ENCODE measurements around the gene PCBP3. TPM values are rescaled to one million over a fixed set of nuclear protein-coding genes. Genes with fewer than 3 reads are reported as not detected.
"Not testable (repeated sequence)": the region's sequence is repeated elsewhere in the genome, so short reads cannot be mapped to it uniquely, and the experiment has no call there.

The PCBP3 gene
- total RNA-seq, 1 donor from 2014 or later: 1.5 TPM

DNA sequence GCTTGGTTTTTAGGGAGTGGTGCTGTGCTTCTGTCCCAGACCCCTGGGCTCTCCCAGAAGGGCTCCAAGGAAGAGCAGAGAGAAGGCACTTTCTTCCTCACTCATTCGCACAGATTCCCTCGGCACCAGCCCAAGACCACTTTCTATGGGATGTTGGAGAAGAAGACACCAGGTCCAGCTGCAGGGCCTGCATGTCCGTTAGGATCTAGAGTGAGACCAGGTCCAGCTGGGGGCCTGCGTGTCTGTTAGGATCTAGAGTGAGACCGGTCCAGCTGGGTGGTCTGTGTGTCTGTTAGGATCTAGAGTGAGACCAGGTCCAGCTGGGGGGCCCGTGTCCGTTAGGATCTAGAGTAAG, 30.9 kb upstream of the PCBP3 start:
- DNase-seq (ENCODE audit: extremely low read depth, low read depth, low spot score): not testable (repeated sequence)

DNA sequence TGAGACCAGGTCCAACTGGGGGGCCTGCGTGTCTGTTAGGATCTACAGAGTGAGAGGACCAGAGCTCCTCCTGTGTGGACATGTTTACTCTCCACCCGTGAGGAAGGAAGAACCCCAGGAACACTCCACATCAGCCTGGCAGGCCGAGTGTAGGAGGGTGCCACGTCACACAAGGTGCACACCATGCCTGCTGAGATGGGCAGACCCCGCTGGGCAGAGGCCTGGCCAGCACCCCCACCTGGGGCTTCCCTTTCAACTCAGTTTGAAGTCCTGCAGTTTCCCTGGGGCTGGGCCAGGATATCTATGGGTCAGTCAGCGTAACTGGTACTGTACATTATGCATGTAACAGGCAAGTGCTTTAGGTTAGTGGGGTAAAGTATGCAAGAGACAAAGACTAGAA, 30.1 kb upstream of the PCBP3 start:
- DNase-seq (ENCODE audit: extremely low read depth, low read depth, low spot score): no peak

DNA sequence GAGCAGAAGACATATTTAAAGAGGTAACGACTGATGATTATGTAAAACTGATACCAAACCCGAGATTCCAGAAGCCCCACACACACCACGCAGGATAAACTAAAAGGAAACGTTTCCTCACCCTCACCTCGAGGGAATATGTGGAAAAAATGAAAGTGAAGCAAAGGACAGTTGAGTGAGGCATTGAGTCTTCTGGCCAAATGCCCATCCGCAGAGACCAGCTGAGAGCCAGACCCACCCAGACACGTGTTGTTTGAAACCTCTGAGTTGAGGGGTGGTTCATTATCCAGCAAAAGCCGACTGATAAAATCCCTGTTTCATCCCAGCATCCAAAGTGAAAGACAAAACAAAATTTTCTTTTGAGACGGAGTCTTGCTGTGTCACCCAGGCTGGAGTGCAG, 29.6 kb upstream of the PCBP3 start:
- no peak for DNase-seq (ENCODE audit: extremely low read depth, low read depth, low spot score)

DNA sequence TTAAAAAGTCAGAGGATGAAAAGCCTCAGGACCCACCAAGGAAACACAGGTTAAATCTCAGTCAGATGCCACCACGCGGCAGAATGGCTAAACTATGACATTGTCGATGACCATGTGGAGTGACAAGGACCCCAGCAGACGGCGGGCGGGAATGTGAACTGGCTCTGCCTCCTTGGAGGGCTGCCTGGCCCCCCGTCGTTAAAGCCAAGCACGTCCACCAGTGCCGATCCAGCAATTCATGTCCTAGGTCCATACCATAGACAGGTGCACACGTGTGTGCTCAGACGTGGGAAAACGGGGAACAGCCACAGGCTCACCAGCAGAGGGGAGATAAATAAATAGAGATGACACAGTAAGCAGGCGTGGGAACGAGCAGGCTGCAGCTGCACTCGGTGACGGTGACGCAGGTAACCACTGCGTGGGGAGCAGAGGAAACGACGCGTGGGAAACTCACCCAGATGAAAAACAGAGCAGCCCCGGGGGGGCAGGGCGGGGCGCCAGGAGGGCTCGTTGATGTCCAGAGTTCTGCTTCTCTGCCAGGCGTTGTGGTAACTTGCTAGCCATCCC, 28.3 kb upstream of the PCBP3 start:
- DNase-seq (ENCODE audit: extremely low read depth, low read depth, low spot score): no peak

DNA sequence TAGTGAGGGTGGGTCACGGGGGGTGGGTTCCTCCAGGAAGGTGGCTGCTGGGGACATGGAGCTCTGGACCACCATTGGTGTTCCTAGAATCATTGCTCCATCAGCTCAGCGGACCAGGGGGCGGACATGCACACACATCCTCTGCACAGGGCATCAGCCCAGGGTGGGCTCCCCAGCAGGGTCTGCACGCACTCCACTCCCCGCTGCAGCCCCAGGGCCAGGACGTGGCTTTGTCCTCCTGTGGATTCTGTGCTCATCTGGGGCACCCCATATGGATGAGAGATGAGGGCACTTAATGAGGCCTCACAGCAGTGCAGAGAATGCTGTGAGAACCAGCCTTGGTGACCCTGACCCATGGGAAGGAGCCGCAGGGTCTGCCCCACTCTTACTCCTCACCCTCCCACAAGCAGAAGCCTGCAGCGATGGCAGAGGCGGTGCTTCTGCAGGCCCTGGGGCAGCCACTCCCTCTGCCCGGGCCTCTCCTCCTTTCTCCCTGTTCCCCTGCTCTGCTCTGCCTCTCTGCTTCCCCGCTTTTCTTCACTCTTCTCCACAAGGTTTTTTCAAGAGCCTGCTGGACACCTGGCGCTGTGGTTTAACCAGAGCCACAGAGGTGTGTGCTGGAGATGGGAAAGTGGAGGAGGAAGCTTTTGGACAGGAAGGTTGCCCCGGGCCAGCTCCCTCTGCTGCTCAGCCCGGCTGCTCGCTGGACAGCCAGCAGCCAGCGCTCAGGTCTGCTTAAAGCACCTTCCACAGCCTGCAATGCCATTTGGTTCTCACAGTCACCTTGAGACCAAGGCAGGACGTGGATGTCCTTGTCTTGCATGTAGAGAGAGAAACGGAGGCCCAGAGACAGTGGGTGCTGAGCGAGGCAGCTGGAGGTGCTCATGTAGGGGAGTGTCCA, 26.3 kb upstream of the PCBP3 start:
- no peak for DNase-seq (ENCODE audit: extremely low read depth, low read depth, low spot score)

DNA sequence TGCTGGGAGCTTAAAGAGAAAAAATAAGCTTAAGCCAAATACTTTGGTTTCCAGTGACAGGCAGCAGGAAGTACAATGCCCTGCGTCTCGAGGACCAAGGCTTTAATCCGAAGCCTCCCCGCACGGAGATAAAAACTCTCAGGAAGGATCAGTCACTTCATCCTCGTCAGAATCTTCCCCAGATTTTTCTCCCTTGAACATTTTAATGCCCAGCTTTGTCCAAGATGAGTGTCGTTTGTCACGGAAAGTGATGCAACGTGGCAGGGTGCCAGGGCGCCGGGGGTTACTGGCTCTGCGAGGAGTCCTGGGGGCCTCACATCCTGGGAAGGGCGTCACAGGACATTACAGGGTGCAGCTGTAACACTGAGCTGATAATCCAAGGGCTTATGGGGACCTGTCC, 25.2 kb upstream of the PCBP3 start:
- DNase-seq (ENCODE audit: extremely low read depth, low read depth, low spot score): no peak

DNA sequence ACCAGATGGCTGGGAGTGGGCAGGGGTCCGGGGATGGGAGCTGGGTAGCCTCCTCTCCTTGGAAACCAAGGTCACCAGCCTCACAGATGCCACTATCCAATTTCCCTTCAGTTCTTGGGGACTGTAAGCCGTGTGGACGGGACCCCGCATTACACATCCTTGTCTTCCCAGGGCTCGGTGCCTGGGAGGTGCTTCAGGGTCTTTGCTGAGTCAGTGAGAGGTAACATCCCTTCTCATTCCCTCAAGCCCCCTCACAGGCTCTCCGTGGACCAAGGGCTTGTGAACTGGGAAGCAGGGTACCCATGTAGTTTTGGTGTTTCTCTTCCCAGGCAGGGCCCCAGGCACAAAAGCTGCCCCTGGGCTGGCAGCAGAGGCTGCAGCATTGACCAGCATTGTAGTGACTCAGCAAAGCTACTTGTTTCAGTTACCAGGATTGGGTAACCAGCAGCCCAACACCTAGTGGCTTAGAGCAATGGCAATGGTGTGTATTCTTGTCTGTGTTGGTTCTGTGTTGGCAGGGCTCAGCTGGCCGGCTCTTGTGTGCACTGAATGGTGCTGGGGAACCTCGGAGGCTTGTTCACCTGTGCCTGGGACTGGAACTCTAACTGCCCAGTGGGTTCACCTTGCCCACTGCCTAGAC, 24.6 kb upstream of the PCBP3 start:
- DNase-seq (ENCODE audit: extremely low read depth, low read depth, low spot score): no peak

DNA sequence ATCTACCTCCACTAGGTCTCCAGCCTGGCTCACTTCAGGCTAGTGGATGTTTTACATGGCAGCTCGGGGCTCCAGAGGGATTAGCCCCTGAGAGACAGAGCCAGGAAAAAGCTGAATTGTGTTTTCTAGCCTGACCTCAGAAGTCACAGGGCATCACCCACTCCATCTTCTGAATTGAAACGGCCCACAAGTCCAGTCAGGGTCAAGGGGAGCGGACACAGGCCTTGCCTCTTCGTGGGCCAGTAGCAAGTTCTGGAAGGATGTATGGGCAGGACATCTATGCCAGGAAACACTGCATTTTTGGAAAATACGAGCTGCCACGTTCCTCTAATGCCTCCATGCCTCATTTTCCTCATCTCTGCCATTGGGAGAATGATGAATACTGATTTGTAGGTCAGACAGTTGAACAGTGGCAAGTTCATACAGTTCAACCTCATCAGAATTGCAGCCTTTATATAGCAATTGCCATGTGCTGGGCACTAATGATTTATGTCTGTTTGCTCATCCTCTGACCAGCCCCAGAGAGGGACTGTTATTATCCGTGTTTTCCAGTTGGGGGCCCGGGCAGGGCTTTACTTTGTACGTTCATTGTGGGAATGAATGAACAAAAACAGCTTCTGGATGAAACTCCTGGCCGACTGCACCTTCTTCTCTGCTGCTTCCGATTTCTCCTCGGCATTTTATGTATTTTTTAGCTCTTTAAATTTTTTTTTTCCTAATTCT, 23.2 kb upstream of the PCBP3 start:
- DNase-seq (ENCODE audit: extremely low read depth, low read depth, low spot score): no peak

DNA sequence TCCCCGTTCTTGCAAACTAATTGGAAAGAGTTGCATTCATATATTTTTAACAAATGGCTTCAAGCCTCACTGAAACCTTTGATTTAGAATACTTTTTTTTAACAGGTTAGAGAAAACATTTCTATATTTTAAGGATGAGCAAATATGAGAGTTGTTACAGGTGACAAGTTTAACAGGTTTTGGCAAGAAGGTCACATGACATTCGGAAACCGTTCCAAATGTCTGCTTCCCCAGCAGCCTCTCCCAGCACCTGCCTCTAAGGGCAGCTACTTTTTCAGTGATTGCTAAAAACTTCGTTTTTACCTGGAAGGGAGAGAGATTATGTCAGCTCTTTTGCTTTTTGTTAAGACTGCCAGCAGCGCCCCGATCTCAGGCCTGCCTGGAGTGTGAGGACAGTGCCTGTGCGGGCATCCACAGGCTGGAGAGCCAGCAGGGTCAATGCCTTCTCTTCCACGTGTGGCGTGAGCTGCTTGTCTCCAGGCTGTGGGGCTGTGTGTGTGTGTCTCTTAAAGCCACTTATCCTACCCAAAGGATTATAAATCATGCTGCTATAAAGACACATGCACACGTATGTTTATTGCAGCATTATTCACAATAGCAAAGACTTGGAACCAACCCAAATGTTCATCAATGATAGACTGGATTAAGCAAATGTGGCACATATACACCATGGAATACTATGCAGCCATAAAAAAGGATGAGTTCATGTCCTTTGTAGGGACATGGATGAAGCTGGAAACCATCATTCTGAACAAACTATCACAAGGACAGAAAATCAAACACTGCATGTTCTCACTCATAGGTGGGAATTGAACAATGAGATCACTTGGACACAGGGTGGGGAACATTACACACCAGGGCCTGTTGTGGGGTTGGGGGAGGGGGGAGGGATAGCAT, 21.8 kb upstream of the PCBP3 start:
- DNase-seq (ENCODE audit: extremely low read depth, low read depth, low spot score): not testable (repeated sequence)

DNA sequence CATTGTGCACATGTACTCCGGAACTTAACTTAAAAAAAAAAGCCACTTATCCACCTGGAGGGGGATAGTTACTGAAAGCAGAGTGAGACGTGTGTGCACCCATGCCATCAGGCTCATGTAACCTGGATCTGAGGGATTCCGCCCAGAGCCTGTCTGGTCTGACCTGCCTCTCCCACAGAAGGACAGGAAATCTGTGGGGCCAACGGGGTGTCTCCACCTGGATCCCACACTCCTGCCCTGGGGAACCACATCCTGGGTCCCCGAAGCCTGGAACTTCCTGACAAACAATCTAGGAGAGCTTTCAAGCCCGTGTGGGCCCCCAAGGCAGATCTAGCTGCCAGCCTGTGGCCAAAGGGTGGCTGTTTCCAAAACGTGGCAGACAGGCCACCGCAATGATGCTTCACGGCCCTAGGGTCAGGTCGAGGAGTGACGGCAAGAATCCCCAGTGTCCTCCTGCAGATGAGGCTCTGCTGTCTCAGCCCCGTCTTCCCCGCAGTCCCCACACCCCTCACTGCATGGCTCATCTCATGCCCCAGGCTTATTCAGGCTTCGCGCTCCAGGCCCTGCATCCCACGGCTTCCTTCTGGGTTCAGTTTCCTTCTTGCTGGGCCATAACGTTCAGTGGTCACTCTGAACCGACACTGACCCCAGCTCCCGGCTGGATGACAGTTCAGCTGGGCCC, 21.0 kb upstream of the PCBP3 start:
- no peak for DNase-seq (ENCODE audit: extremely low read depth, low read depth, low spot score)

DNA sequence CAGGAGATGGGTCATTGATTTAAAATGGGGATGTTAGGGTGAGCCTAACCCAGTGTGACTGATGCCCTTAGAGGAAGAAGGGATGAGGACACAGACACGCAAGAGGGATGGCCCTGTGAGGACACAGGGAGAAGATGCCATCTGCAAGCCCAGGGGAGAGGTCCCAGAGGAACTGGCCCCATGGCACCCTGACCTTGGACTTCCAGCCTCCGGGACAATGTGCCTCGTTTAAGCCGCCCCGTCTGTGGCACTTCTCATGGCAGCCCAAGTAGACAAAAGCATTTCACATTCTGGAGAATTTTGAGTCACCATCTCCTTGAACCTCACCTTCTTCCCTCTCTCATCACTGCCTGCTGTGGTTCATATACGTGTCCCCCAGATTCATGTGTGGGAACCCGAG, 20.1 kb upstream of the PCBP3 start:
- no peak for DNase-seq (ENCODE audit: extremely low read depth, low read depth, low spot score)

DNA sequence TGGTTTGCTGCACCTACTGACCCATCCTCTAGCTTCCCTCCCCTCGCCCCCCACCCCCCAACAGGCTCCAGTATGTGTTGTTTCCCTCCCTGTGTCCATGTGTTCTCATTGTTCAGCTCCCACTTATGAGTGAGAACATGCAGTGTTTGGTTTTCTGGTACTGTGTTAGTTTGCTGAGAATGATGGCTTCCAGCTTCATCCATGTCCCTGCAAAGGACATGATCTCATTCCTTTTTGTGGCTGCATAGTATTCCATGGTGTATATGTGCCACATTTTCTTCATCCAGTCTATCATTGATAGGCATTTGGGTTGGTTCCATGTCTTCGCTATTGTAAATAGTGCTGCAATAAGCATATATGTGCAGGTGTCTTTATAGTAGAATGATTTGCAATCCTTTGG, 17.4 kb upstream of the PCBP3 start:
- DNase-seq (ENCODE audit: extremely low read depth, low read depth, low spot score): not testable (repeated sequence)

DNA sequence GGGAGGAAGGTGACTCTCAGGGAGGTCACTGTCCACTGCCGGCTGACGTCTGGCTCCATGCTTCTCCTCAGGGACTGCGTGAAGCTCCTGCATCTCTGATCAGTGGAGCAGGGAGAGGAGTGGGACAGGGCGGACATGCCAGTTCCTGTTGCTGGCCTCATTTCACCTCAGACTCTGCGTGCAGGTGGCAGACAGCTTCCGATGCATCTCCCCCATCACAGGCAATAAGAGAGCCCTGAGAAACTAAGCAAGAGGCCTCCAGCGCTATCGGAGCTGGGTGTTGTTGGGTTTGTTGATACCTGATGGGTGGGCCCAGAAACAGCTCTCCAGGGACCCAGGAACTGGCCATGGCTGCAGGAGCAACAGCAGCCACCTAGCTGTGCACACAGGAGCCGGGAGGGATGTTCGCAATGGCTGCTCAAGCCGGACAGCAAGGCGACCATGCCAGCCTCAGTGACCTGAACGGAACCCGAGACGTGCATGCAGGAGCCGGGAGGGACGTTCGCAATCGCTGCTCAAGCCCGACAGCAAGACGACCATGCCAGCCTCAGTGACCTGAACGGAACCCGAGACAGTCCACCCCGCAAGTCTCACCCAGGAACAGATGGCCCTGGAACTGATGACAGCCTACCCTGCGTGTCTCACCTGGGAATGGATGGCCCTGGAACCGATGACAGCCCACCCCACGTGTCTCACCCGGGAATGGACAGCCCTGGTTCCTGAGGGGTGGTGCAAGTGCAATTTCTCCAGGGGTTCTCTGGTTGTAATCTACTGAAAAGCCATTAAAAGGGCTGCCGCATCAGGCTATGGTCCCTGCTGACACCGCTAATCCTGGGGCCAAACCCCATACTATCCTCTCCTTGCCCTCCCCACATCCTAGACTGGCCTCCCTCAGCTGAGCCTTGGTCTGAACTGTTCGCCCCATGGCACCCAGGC, 14.2 kb upstream of the PCBP3 start:
- no peak for DNase-seq (ENCODE audit: extremely low read depth, low read depth, low spot score)

DNA sequence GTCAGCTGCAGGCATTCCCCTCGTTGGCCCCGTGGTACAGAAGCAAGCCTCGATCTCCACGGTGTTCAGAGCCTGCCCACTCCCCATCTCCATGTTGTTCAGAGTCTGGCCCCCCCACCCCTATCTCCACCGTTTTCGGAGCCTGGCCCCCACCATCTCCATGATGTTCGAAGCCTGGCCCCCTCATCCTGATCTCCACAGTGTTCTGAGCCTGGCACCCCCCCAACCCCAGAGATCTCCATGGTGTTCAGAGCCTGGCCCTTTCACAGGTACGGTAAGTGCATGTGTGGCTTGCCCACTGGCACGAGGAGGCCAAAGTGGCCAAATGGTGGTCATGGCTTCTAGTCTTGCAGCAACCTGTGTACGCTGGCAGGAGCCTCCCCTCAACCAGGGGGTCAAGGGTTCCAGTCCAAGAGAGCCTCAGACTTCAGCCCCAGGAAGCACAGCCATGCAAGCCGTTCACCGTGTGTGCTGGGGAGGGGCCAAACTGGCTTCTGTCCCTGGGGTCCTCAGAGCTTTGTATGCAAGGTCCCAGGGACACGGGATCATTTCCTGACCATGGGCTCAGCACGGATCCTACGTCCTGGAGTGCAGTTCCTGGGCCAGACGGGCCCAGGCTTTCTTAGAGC, 13.3 kb upstream of the PCBP3 start:
- DNase-seq (ENCODE audit: extremely low read depth, low read depth, low spot score): no peak

DNA sequence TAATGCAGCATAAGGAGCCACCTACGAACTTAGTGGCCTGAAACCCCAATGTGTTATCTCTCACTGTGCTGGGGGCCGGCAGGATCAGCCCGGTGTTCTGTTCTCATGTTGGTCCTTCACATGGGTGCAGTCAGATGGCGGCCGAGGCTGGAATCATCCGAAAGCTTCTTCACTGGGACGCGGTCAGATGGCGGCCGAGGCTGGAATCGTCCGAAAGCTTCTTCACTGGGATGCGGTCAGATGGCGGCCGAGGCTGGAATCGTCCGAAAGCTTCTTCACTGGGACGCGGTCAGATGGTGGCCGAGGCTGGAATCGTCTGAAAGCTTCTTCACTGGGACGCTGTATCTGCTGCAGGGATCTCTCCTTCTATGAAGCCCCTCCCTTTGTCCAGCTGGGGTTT, 12.6 kb upstream of the PCBP3 start:
- no peak for DNase-seq (ENCODE audit: extremely low read depth, low read depth, low spot score)

DNA sequence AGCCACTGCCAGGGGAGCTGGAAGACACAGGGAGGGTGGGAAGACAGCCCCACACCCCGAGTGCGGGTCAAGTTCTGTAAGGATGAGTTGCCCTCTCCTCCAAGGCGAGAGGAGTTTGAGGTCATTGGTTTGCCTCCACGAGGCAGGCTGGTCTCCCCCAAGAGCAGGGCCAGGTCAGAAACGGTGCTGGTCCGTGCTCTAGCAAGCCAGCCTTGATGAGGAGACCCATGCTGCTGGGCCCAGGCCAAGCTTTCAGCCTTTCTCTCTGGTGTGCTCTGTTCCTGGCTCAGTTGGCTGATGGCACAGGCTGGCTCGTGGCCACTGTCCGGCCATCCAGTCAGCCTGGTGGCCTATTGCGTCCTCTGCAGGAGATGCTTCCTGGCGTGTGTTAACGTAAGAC, 12.0 kb upstream of the PCBP3 start:
- no peak for DNase-seq (ENCODE audit: extremely low read depth, low read depth, low spot score)

DNA sequence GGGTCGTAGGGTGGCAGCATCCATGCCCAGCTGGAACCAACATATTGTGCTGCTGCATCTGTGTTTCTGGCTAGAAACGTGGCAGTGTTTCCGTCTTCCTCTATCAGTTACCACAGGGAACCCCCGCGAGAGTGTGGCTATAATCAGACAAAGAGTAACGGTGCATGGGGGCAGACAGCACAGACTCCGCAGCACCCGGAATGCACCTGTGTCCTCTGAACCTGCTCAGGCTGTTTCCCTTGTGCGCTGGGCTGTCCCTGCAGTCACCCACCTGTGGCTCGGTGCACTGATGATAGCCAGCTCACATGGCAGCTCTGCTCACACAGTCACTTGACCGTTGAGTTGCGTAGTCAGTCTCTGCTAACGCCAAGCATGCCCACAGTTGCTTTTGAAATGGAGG, 11.4 kb upstream of the PCBP3 start:
- no peak for DNase-seq (ENCODE audit: extremely low read depth, low read depth, low spot score)

DNA sequence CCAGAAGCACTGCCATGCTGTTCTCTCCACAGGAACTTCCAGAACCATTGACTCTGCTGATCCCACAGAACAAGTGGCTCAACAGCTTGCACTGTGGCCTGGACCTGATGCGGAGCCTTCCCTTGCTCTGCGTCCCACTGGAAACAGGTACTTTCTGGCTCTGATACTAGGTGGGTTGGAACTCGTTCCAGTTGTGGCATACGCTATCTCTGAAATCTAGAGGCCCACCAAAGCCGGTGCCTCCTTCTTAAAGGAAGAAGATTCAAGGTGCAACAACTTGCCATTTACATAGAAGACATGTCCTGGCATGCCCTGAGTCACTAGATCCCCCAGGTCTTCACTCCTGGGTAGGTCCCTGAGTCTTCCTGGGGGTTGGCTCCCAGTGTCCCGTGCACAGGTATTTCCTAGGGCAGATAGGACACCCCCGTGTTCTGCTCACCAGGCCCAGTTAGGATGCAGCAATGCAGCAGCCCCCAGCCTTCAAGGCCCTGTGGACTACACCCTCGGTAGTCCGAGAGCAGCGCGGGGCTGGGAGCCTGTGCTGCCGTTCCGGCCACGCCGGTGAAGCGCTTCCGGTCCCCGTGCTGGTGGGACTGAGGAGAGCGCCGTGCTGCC, 10.8 kb upstream of the PCBP3 start:
- no peak for DNase-seq (ENCODE audit: extremely low read depth, low read depth, low spot score)

Data from glomerular endothelial cell (primary cell).